Measurements from ENCODE around the gene TIMM17A. TPM values are rescaled to one million over a fixed set of nuclear protein-coding genes. Genes with fewer than 3 reads are reported as not detected.

The TIMM17A gene
- polyA plus RNA-seq, 3 donors, result 27.4 to 50.3 (median 45.4) TPM

GRCh38 chr1:201941420-201942128, 13.7 kb upstream of the TIMM17A start:
- H3K27ac ChIP-seq (ENCODE audit: low read depth in 1 of 2, low read length in 2 of 2), result no peak overlapping the region
- no peak overlapping the region for H3K4me2 ChIP-seq (replicated peaks; ENCODE audit: extremely low read depth, low read length, poor library complexity, severe bottlenecking)
- H3K4me1 ChIP-seq (ENCODE audit: control insufficient read depth in 1 of 2, insufficient read depth in 2 of 2, low read length in 2 of 2), result peaks cover 0 to 7% of the 10 kb centered on the region in 2 donors
- Mint-ChIP-seq H3K4me3 (no peak overlapping the region), H3K27ac (no peak overlapping the region), H3K4me1 (peaks cover 14% of the 10 kb centered on the region), H3K36me3 (no peaks in the 10 kb centered on the region), H3K9me3 (peaks cover 0 to 14% (median 0%) of the 10 kb centered on the region in 7 donors), H3K27me3 (ENCODE audit: low read depth in 3 of 3) (peaks cover 27 to 31% (median 31%) of the 10 kb centered on the region in 3 donors)
- no peak overlapping the region for H3K4me3 ChIP-seq (replicated peaks in 1 of 3; ENCODE audit: low read depth in 2 of 3, low read length in 3 of 3)
- no peaks in the 10 kb centered on the region for H3K36me3 ChIP-seq (replicated peaks in 1 of 2; ENCODE audit: control insufficient read depth in 1 of 2, insufficient read depth in 2 of 2, low read length in 2 of 2)
- no peak for TF ChIP-seq CTCF (IDR thresholded peaks at IDR 0.05)
- no peak overlapping the region for H3K9ac ChIP-seq (ENCODE audit: insufficient read depth, low read length, poor library complexity, severe bottlenecking)
- no peaks in the 10 kb centered on the region for H4K20me1 ChIP-seq (ENCODE audit: insufficient read depth, low read length)
- no peaks in the 10 kb centered on the region for H3K79me2 ChIP-seq (ENCODE audit: insufficient read depth, low read length)
- no peak for DNase-seq
- no peak overlapping the region for H2AFZ ChIP-seq (ENCODE audit: insufficient read depth, low read depth, low read length, poor library complexity, severe bottlenecking)
- WGBS (ENCODE audit: insufficient coverage), result 91% methylated on average over 7 of the region's 18 CpGs
- peaks cover 0 to 8% of the 10 kb centered on the region in 2 donors for H3K9me3 ChIP-seq (replicated peaks in 1 of 2; ENCODE audit: control insufficient read depth in 1 of 2, insufficient read depth in 1 of 2, low read length in 2 of 2)
- intact Hi-C loops (cut with micrococcal nuclease), result no loop called here
- H3K27me3 ChIP-seq (ENCODE audit: control insufficient read depth in 2 of 2, insufficient read depth in 2 of 2, low read length in 2 of 2), result peaks cover 21 to 24% of the 10 kb centered on the region in 2 donors

GRCh38 chr1:201942129-201942495, 13.2 kb upstream of the TIMM17A start:
- WGBS (ENCODE audit: insufficient coverage), result 100% methylated on average over 1 of the region's 1 CpG
- no peak overlapping the region for H3K4me3 Mint-ChIP-seq
- no peak overlapping the region for H3K4me3 ChIP-seq (replicated peaks in 1 of 3; ENCODE audit: low read depth in 2 of 3, low read length in 3 of 3)
- peaks cover 0 to 9% of the 10 kb centered on the region in 2 donors for H3K4me1 ChIP-seq (ENCODE audit: control insufficient read depth in 1 of 2, insufficient read depth in 2 of 2, low read length in 2 of 2)
- H3K9me3 ChIP-seq (replicated peaks in 1 of 2; ENCODE audit: control insufficient read depth in 1 of 2, insufficient read depth in 1 of 2, low read length in 2 of 2), result peaks cover 0 to 8% of the 10 kb centered on the region in 2 donors
- H4K20me1 ChIP-seq (ENCODE audit: insufficient read depth, low read length), result no peaks in the 10 kb centered on the region
- H2AFZ ChIP-seq (ENCODE audit: insufficient read depth, low read depth, low read length, poor library complexity, severe bottlenecking), result no peak overlapping the region
- peaks cover 0 to 14% (median 2%) of the 10 kb centered on the region in 7 donors for H3K9me3 Mint-ChIP-seq
- H3K27ac ChIP-seq (ENCODE audit: low read depth in 1 of 2, low read length in 2 of 2), result no peak overlapping the region
- H3K79me2 ChIP-seq (ENCODE audit: insufficient read depth, low read length), result no peaks in the 10 kb centered on the region
- no peak overlapping the region for H3K27ac Mint-ChIP-seq
- no peaks in the 10 kb centered on the region for H3K36me3 ChIP-seq (replicated peaks in 1 of 2; ENCODE audit: control insufficient read depth in 1 of 2, insufficient read depth in 2 of 2, low read length in 2 of 2)
- H3K27me3 Mint-ChIP-seq (ENCODE audit: low read depth in 3 of 3), result peaks cover 33 to 37% (median 36%) of the 10 kb centered on the region in 3 donors
- no peak for TF ChIP-seq CTCF (IDR thresholded peaks at IDR 0.05)
- H3K36me3 Mint-ChIP-seq, result no peaks in the 10 kb centered on the region
- peaks cover 18% of the 10 kb centered on the region for H3K4me1 Mint-ChIP-seq
- no peak overlapping the region for H3K4me2 ChIP-seq (replicated peaks; ENCODE audit: extremely low read depth, low read length, poor library complexity, severe bottlenecking)
- H3K27me3 ChIP-seq (ENCODE audit: control insufficient read depth in 2 of 2, insufficient read depth in 2 of 2, low read length in 2 of 2), result peaks cover 26 to 29% of the 10 kb centered on the region in 2 donors
- DNase-seq, result no peak
- no peak overlapping the region for H3K9ac ChIP-seq (ENCODE audit: insufficient read depth, low read length, poor library complexity, severe bottlenecking)
- intact Hi-C loops (cut with micrococcal nuclease), result no loop called here

Measured in CD14-positive monocyte (primary cell).